ENCODE data around the gene CD99L2. TPM values are rescaled to one million over a fixed set of nuclear protein-coding genes. Genes with fewer than 3 reads are reported as not detected.

The CD99L2 gene
- total RNA-seq, 2 experiments from 2014 or later: 16.6 to 17.0 TPM

DNA sequence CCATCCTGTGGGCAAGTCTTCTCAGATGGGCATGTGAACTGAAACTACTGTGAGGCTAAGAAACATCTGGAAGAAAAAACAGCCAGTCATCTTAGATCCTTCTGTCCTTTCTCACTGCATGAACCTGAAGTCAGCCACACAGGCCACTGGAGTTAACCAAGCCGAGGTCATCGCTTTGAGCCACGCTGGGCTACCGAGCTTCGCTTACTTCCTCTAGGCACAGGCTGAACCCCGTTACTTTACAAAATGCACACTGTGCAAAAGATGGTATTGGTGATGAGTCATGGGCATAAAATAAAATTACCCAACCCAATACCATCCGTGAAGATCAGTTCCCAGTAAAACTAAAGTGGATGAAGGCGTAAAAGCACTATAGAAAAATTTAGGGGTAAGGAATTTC lies 119.1 kb downstream of the CD99L2 start:
- H3K4me3 Mint-ChIP-seq: no peak overlapping the region
- no peaks in the 10 kb centered on the region for H3K36me3 Mint-ChIP-seq (ENCODE audit: low read depth)
- DNase-seq: no peak
- no peaks in the 10 kb centered on the region for H3K27me3 Mint-ChIP-seq
- CTCF ChIA-PET: interaction anchor here (1.3 kb wide), 1 partner anchor 14 kb away, joined by 3 read pairs; no protein-coding TSS in a partner anchor
- no peak overlapping the region for H3K27ac Mint-ChIP-seq
- H3K9me3 Mint-ChIP-seq: no peaks in the 10 kb centered on the region
- H3K4me1 Mint-ChIP-seq: peaks cover 12% of the 10 kb centered on the region
- POLR2A ChIA-PET: interaction anchor here (1.2 kb wide), 1 partner anchor 204 kb away, joined by 3 read pairs; the partner anchor contains the start of gene HMGB3

DNA sequence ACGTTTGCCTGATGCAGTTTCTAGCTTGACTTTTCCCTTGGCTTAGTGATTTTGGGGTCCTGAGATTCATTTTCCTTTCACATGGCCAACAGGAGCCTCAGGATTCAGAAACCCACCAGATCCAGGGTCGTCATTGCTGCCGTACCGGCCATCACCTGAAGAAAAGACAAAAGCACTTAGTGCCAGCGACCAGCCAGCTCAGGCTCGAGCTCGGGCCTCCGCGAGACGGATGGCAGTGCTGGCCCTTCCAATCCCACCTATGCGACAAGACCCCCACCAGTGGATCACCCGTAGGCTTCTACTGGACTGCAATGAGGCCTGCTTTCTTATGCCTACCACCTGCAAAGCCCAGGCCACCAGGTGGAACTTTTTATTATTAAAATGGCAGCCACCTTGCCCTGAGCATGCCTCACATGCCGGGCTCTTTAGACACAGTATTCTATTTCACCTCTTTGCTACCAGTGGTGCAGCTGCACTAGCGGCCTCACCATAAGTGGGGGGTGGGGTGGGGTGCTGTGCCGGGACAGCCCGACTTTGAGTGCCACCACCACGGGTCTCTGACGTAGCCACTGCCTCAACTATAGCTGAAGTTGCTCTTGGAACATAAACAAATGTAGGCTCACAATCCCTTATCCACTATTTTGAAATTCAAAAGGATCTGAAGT lies 121.0 kb downstream of the CD99L2 start:
- Mint-ChIP-seq H3K4me3 (no peak overlapping the region), H3K36me3 (ENCODE audit: low read depth) (no peaks in the 10 kb centered on the region), H3K27me3 (no peaks in the 10 kb centered on the region), H3K4me1 (peaks cover 12% of the 10 kb centered on the region), H3K9me3 (no peaks in the 10 kb centered on the region), H3K27ac (no peak overlapping the region)
- ChIA-PET CTCF (interaction anchor here (1.4 kb wide), 1 partner anchor 305 kb away, joined by 4 read pairs; no protein-coding TSS in a partner anchor), POLR2A (no interaction called here)
- no peak for DNase-seq

DNA sequence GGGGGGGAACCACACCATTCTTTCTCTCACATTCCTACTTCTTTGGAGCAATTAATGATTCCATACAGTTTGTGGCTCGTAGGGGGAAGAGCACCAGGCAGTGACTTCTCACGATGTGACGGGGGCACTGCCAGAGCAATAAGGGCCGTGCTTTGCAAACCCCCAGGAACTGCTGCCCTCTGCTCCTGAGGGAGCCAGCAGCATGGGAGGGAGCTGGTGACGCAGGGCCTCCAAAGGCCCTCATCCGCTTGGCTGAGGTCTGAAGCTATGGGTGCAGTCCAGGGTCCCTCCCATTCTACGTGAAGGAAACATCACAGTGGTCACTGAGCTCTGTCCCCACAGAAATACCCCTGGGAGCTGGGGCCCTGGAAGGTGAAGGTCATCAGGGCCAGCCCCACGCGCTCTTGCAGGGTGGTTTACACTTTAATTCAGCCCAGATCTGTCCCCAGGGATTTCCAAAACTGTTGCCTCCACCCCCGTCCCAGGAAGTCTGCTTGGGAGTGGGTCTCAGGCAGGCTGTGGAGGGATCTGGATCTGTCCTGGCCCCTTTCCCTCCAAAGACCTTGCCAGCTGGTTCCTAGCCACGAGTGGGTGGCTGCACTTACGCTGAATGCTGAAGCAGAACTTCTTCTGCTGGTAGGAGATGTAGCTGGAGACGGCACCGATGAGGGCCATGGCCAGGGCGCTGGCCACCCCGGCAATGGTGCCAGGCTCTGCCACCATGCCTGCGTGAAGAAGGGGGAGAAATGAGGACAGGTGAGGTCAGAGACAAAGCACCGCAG lies 122.7 kb downstream of the CD99L2 start:
- no peaks in the 10 kb centered on the region for H3K27me3 Mint-ChIP-seq
- H3K9me3 Mint-ChIP-seq: no peaks in the 10 kb centered on the region
- ChIA-PET POLR2A (no interaction called here), CTCF (interaction anchor here (1.4 kb wide), 1 partner anchor 307 kb away, joined by 4 read pairs; no protein-coding TSS in a partner anchor)
- H3K4me3 Mint-ChIP-seq: no peak overlapping the region
- no peak for DNase-seq
- H3K4me1 Mint-ChIP-seq: peaks cover 12% of the 10 kb centered on the region
- no peak overlapping the region for H3K27ac Mint-ChIP-seq
- no peaks in the 10 kb centered on the region for H3K36me3 Mint-ChIP-seq (ENCODE audit: low read depth)

DNA sequence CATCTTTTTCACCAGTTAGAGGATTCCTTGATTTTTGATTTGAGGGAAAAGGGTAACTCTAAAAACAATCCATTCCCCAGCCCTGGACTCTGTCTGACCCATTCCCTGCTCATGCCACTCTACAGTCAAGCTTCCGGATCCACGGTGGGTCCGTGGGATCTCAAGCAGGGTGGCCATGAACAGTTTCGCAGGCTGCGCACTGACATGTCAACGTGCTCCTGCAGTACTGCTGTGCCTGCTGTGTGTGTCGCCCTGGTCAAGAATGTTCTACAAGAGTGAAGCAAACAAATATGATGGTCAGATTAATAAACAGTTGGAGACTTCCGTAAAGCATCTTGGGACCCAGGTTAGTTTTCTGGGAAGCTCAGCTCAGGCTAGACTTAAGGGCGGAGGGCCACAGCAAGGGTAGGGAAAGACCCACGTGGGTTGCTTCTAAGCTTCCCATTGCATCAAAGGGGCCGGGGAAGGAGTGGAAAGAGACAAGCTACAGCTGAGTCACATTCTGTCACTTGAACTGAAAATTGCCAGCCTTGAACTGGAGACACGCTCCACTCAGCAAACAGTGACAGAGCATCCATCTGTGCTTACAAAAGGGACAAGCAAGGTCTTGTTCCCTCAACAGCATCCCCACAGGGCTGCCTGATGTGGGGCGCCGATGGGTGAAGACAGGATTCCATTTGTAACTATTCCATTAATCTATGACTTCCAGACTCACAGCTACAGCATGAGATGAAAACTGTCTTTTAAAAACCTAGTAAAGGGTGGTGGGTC lies 123.5 kb downstream of the CD99L2 start:
- POLR2A ChIA-PET: no interaction called here
- no peaks in the 10 kb centered on the region for H3K36me3 Mint-ChIP-seq (ENCODE audit: low read depth)
- H3K27ac Mint-ChIP-seq: no peak overlapping the region
- H3K27me3 Mint-ChIP-seq: no peaks in the 10 kb centered on the region
- H3K4me3 Mint-ChIP-seq: no peak overlapping the region
- H3K4me1 Mint-ChIP-seq: peaks cover 11% of the 10 kb centered on the region
- CTCF ChIA-PET: interaction anchor here (0.5 to 1.6 kb wide), 2 partner anchors 11 to 307 kb away, joined by 4 to 5 read pairs; no protein-coding TSS in a partner anchor
- H3K9me3 Mint-ChIP-seq: no peaks in the 10 kb centered on the region
- no peak for DNase-seq

DNA sequence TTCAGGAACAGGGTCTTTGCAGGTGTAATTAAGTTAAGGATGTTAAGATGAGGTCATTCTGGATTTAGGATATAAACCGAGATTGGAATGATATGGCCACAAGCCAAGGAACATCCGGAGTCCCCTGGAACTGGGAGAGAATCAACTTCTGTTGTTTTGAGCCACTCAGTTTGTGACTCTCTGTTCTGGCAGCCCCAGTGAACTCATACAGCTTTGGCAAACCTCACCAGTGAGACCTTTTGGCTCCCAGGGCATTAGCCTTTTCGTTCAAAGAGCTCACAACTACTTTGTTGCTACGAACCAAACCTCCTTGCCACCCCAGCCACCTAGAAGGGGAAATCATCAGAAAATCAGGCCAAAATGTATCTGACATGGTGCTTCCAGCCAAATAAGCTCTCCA lies 124.8 kb downstream of the CD99L2 start:
- no peaks in the 10 kb centered on the region for H3K9me3 Mint-ChIP-seq
- no peak overlapping the region for H3K27ac Mint-ChIP-seq
- no peak for DNase-seq
- no peaks in the 10 kb centered on the region for H3K27me3 Mint-ChIP-seq
- H3K4me1 Mint-ChIP-seq: peaks cover under 1% of the 10 kb centered on the region
- H3K4me3 Mint-ChIP-seq: no peak overlapping the region
- POLR2A ChIA-PET: no interaction called here
- H3K36me3 Mint-ChIP-seq (ENCODE audit: low read depth): no peaks in the 10 kb centered on the region
- CTCF ChIA-PET: interaction anchor here (0.9 to 1.6 kb wide), 2 partner anchors 308 to 309 kb away, joined by 3 to 5 read pairs; no protein-coding TSS in a partner anchor

DNA sequence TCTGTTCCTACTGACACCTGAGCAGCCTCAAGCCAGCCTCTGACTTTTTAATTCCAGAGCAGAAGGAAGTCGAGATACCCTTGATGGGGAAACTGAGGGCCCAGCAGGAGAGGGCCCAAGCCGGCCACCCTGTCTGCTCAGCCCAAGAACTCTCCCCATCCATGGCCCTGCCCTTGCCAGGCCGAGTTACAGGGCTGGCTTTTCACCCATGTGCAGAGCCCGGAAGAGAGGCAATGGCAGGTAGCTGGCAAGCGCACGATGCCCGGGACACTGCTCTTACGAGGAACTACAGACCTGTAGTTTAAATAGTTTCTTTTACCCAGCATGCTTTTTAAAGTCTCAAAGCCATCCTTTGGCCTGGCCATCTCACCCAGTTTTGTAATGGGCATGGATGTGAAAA lies 125.4 kb downstream of the CD99L2 start:
- Mint-ChIP-seq H3K4me1 (peaks cover under 1% of the 10 kb centered on the region), H3K36me3 (ENCODE audit: low read depth) (no peaks in the 10 kb centered on the region), H3K27me3 (no peaks in the 10 kb centered on the region), H3K27ac (no peak overlapping the region), H3K4me3 (no peak overlapping the region), H3K9me3 (no peaks in the 10 kb centered on the region)
- CTCF ChIA-PET: interaction anchor here (1.0 to 2.0 kb wide), 4 partner anchors 210 to 308 kb away, joined by 4 to 9 read pairs (median 6); partner anchors contain the start of gene HMGB3
- DNase-seq: no peak
- POLR2A ChIA-PET: no interaction called here

DNA sequence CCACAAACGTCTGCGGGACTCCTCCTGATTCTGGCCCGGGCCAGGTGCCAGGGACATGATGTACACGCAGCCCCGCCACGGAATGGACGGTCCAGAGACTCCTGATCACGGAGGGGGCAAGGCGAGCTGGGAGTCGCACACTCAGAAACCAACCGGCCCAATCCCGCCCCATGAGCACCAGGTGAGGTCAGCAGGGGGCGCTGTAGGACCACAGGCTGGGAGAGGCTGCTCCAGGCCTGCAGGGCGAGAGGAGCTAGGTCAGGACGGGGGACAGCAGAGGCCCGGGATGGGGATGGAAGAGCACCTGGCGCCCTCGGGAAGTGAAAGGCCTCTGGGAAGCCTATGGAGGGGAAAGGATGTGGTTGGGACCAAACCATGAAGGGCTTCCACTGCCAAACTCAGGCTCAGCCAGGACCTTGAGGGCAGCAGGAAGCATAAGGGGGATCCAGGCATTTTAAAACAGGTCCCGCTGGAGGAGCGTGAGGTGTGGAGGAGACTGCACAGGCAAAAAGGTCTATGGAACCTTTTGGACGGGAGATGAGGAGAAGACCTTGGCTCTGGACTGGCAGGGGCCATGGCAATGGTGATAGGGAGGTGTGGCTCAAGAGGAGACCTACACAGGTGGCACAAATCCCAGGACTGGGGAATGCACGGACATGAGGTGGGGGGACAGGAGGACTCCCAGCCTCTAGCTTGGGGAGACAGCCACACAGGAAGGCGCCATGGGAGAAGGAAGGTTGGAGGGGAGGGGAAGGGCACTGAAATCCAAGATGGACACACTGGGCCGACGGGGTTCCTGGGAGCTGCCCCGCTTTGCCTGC lies 126.1 kb downstream of the CD99L2 start:
- H3K36me3 Mint-ChIP-seq (ENCODE audit: low read depth): no peaks in the 10 kb centered on the region
- H3K4me1 Mint-ChIP-seq: peaks cover 3% of the 10 kb centered on the region
- H3K9me3 Mint-ChIP-seq: no peaks in the 10 kb centered on the region
- no peaks in the 10 kb centered on the region for H3K27me3 Mint-ChIP-seq
- ChIA-PET POLR2A (no interaction called here), CTCF (interaction anchor here (0.7 to 2.7 kb wide), 13 partner anchors 9 to 909 kb away, joined by 3 to 46 read pairs (median 4); partner anchors contain the start of gene HMGB3)
- no peak overlapping the region for H3K4me3 Mint-ChIP-seq
- no peak overlapping the region for H3K27ac Mint-ChIP-seq
- DNase-seq: peak; percentile 77

DNA sequence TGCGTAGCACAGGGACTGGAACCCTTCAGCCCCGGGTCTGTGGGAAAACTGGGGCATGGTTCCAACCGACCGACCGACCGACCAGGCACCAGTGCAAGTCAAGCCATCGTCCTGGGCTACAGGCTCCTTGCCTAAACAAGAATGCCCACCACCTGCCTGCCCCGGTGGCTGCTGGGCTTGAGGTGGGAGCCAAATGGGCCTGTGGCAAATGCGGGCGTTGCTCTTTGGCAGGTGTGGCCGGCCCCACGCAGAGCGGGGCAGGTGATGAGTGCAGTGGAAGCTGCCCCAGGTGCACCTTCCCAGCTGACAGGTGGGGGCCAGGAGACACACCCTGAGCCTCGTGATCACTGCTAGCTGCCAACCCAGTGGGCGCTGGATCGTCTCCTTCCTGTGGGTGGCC lies 127.4 kb downstream of the CD99L2 start:
- H3K36me3 Mint-ChIP-seq (ENCODE audit: low read depth): peaks cover 3% of the 10 kb centered on the region

DNA sequence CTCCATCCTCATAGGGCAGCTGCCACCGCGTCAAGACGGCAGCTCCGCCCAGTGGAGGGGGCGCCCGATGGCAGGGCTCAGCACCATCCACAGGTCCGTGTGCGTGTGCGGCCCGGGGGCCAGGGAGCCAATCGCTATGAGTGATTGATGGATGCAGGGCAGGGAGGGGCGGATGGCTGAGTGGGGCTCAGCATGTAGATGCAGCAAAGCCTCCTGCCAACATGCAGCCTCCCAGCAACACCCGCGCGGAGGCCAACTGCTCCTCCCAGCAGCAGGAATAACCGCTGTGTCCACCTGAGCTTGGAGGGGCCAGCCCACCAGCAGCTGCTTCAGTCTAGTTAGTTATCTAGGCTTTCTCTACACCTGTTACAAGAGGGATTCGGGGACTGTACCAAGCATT lies 127.8 kb downstream of the CD99L2 start:
- peaks cover 3% of the 10 kb centered on the region for H3K4me1 Mint-ChIP-seq
- DNase-seq: no peak
- no peak overlapping the region for H3K27ac Mint-ChIP-seq
- ChIA-PET CTCF (interaction anchor here (2.7 kb wide), 1 partner anchor 312 kb away, joined by 46 read pairs; no protein-coding TSS in a partner anchor), POLR2A (no interaction called here)
- peaks cover 3% of the 10 kb centered on the region for H3K36me3 Mint-ChIP-seq (ENCODE audit: low read depth)
- no peaks in the 10 kb centered on the region for H3K9me3 Mint-ChIP-seq
- no peaks in the 10 kb centered on the region for H3K27me3 Mint-ChIP-seq
- H3K4me3 Mint-ChIP-seq: no peak overlapping the region

More for the DNA sequence above, 127.4 kb downstream of the CD99L2 start:
- DNase-seq: no peak
- Mint-ChIP-seq H3K4me1 (peaks cover 3% of the 10 kb centered on the region), H3K4me3 (no peak overlapping the region), H3K27me3 (no peaks in the 10 kb centered on the region), H3K9me3 (no peaks in the 10 kb centered on the region), H3K27ac (no peak overlapping the region)
- ChIA-PET CTCF (interaction anchor here (1.5 to 2.7 kb wide), 3 partner anchors 11 to 312 kb away, joined by 4 to 46 read pairs (median 6); no protein-coding TSS in a partner anchor), POLR2A (no interaction called here)

DNA sequence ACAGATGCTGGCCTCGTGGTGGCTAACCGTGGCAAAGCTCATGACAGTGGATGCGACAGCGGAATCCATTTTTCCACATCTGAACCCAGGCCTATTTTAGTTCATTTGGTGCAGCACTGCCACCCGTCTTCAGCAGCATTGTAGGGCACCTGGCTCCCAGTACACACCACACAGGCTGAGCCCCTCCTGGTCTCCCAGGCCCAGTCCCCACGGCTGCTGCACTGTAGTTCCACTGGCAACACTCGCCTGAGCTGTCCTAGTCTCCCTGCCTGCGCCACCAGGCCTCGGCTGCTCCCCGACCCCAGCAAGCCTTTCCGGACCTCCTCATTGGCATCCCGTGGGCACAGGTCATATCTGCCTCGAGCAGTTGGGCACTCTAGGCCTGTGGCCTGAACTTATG lies 129.1 kb downstream of the CD99L2 start:
- no peaks in the 10 kb centered on the region for H3K9me3 Mint-ChIP-seq
- no peaks in the 10 kb centered on the region for H3K27me3 Mint-ChIP-seq
- H3K4me3 Mint-ChIP-seq: no peak overlapping the region
- no peak for DNase-seq
- CTCF ChIA-PET: interaction anchor here (1.8 kb wide), 1 partner anchor 312 kb away, joined by 5 read pairs; no protein-coding TSS in a partner anchor
- POLR2A ChIA-PET: no interaction called here
- H3K27ac Mint-ChIP-seq: no peak overlapping the region
- peaks cover 3% of the 10 kb centered on the region for H3K4me1 Mint-ChIP-seq
- H3K36me3 Mint-ChIP-seq (ENCODE audit: low read depth): peaks cover 6% of the 10 kb centered on the region

DNA sequence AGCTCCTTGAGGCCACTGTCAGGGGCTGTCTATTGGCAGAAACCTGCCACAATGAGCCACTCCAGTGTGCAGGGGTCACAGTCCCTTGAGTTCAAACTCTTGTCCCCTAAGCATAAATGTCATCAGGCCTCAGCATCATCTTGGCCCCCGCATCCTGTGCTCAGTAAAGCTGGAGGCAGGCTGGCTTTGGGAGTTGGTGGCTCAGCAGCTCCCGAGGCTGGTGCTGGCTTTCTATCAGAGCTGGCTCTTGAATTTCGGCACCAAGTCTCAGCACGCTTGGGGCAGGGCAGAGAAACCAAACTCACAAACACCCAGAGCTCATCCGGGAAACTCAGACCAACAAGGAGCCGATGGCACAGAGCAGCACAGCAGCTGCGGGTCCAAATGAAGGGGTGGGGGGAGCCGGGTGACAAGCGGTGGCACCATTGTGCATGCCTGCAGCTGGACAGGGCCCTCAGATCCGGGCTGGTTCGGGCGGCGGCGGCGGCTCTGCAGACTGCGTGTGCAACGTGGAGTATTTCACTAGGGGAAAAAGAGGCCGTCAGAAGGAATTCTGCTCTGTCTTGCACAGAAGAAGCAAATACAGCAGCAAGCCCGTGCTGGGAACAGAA lies 129.8 kb downstream of the CD99L2 start:
- no peak for DNase-seq
- Mint-ChIP-seq H3K4me3 (no peak overlapping the region), H3K36me3 (ENCODE audit: low read depth) (peaks cover 10% of the 10 kb centered on the region), H3K27ac (no peak overlapping the region), H3K4me1 (peaks cover 3% of the 10 kb centered on the region), H3K27me3 (no peaks in the 10 kb centered on the region), H3K9me3 (no peaks in the 10 kb centered on the region)
- CTCF ChIA-PET: interaction anchor here (1.8 kb wide), 1 partner anchor 313 kb away, joined by 5 read pairs; no protein-coding TSS in a partner anchor
- POLR2A ChIA-PET: no interaction called here

DNA sequence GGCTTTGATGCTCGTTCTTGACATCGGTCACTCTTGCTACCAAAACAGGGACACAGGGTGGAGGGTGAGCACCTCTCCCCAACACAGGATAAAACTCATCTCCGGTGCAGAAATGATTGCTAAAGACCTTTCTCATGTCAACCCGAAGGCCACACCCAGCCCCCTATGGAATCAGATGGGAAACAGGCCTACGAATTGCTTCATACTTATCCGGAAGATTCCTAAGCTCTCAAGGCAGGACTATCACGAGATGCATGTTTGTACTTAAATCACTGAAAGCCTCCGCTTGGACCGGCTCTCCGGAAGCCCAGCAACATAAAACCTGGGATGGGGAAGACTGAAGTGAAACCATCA lies 130.4 kb downstream of the CD99L2 start:
- H3K27me3 Mint-ChIP-seq: no peaks in the 10 kb centered on the region
- no peak overlapping the region for H3K4me3 Mint-ChIP-seq
- H3K27ac Mint-ChIP-seq: no peak overlapping the region
- ChIA-PET POLR2A (interaction anchor here (0.6 kb wide), 1 partner anchor 215 kb away, joined by 3 read pairs; the partner anchor contains the start of gene HMGB3), CTCF (interaction anchor here (1.8 kb wide), 1 partner anchor 314 kb away, joined by 5 read pairs; no protein-coding TSS in a partner anchor)
- no peak for DNase-seq
- H3K36me3 Mint-ChIP-seq (ENCODE audit: low read depth): peaks cover 14% of the 10 kb centered on the region
- no peaks in the 10 kb centered on the region for H3K9me3 Mint-ChIP-seq
- peaks cover 3% of the 10 kb centered on the region for H3K4me1 Mint-ChIP-seq
